Astrocyte (in vitro differentiated cells and primary cell): ENCODE results near the gene DDAH1. TPM values are rescaled to one million over a fixed set of nuclear protein-coding genes. Genes with fewer than 3 reads are reported as not detected.

Experiments used
- DNase-seq: peaks from one replicate; pipeline ENCODE4 v3.0.0-alpha.2; 2010; ENCODE audit warnings: low read depth
- FAIRE-seq: peaks from 2 replicates; lab custom pipeline; 2011; peaks lifted over from hg19 to GRCh38; lab: Jason Lieb, UNC
- H2AFZ ChIP-seq: 2 replicates; pipeline ENCODE4 v1.6.0; 2012; ENCODE audit warnings: low read depth, low read length, inconsistent platforms
- H3K27ac ChIP-seq: 2 replicates; pipeline ENCODE4 v1.5.1; 2011; ENCODE audit warnings: low read depth, low read length, inconsistent platforms
- H3K27me3 ChIP-seq: 2 replicates; pipeline ENCODE4 v1.6.0; 2011; ENCODE audit warnings: low read length, inconsistent platforms; ENCODE audit not compliant: insufficient read depth
- H3K36me3 ChIP-seq: 2 replicates; pipeline ENCODE4 v1.5.1; 2011; ENCODE audit warnings: low read length, inconsistent platforms; ENCODE audit not compliant: insufficient read depth
- H3K4me1 ChIP-seq: 2 replicates; pipeline ENCODE4 v1.5.1; 2011; ENCODE audit warnings: low read length, inconsistent platforms; ENCODE audit not compliant: insufficient read depth
- H3K4me2 ChIP-seq: 2 replicates; pipeline ENCODE4 v1.6.0; 2012; ENCODE audit warnings: low read length, inconsistent platforms
- H3K4me3 ChIP-seq: 2 replicates; pipeline ENCODE4 v1.5.1; 2011; ENCODE audit warnings: low read depth, mild to moderate bottlenecking, low read length, inconsistent platforms; ENCODE audit not compliant: insufficient read depth
- H3K79me2 ChIP-seq: 2 replicates; pipeline ENCODE4 v1.6.0; 2012; ENCODE audit warnings: mild to moderate bottlenecking, low read length, inconsistent platforms; ENCODE audit not compliant: insufficient read depth
- H3K9ac ChIP-seq: 2 replicates; pipeline ENCODE4 v1.6.0; 2012; ENCODE audit warnings: mild to moderate bottlenecking, low read length, inconsistent platforms
- H3K9me3 ChIP-seq: 2 replicates; pipeline ENCODE4 v1.5.1; 2012; ENCODE audit warnings: low read depth, mild to moderate bottlenecking, low read length, inconsistent platforms; ENCODE audit not compliant: insufficient read depth
- H4K20me1 ChIP-seq: 2 replicates; pipeline ENCODE4 v1.6.0; 2012; ENCODE audit warnings: low read length, inconsistent platforms; ENCODE audit not compliant: insufficient read depth
- H3K27ac Mint-ChIP-seq: one replicate; pipeline ENCODE4 v1.8.0; 2021; ENCODE audit warnings: mild to moderate bottlenecking, mixed read lengths; ENCODE audit not compliant: unreplicated experiment
- H3K27me3 Mint-ChIP-seq: one replicate; pipeline ENCODE4 v1.8.0; 2021; ENCODE audit warnings: low read depth, mixed read lengths; ENCODE audit not compliant: unreplicated experiment
- H3K36me3 Mint-ChIP-seq: one replicate; pipeline ENCODE4 v1.8.0; 2021; ENCODE audit warnings: low read depth, mixed read lengths; ENCODE audit not compliant: unreplicated experiment
- H3K4me1 Mint-ChIP-seq: one replicate; pipeline ENCODE4 v1.8.0; 2021; ENCODE audit warnings: low read depth, mixed read lengths; ENCODE audit not compliant: unreplicated experiment
- H3K4me3 Mint-ChIP-seq: one replicate; pipeline ENCODE4 v1.8.0; 2021; ENCODE audit warnings: mild to moderate bottlenecking, moderate library complexity, mixed read lengths; ENCODE audit not compliant: unreplicated experiment
- H3K9me3 Mint-ChIP-seq: one replicate; pipeline ENCODE4 v1.8.0; 2021; ENCODE audit warnings: mild to moderate bottlenecking, mixed read lengths; ENCODE audit not compliant: unreplicated experiment
- CTCF ChIP-seq: IDR thresholded peaks from 2 replicates; pipeline ENCODE4 v1.5.1; 2011; ENCODE audit warnings: low read depth, mild to moderate bottlenecking, inconsistent platforms, low read length, moderate library complexity; ENCODE audit not compliant: insufficient read depth
- EZH2 ChIP-seq: IDR thresholded peaks from 2 replicates; pipeline ENCODE4 v1.6.1; 2012; ENCODE audit warnings: mild to moderate bottlenecking, low read length, inconsistent platforms; ENCODE audit not compliant: insufficient read depth
- total RNA-seq: library from RNA; stranded (reverse); gene quantifications from 2 replicates; pipeline ENCODE4 v1.2.1, GENCODE V29; 2021

DDAH1 gene
- total RNA-seq, 1 donor from 2014 or later: 112 TPM

GRCh38 chr1:85417876-85418275 is 47.1 kb downstream of the DDAH1 start:
- peaks cover 12% of the 10 kb centered on the region for H4K20me1 ChIP-seq
- Mint-ChIP-seq H3K4me1 (peaks cover 8% of the 10 kb centered on the region), H3K9me3 (peaks cover 4% of the 10 kb centered on the region), H3K4me3 (no peak overlapping the region), H3K27ac (no peak overlapping the region), H3K36me3 (peaks cover 14% of the 10 kb centered on the region), H3K27me3 (no peaks in the 10 kb centered on the region)
- no peak overlapping the region for H2AFZ ChIP-seq
- no peak for DNase-seq
- no peaks in the 10 kb centered on the region for H3K27me3 ChIP-seq
- no peak overlapping the region for H3K4me3 ChIP-seq
- H3K9me3 ChIP-seq: no peaks in the 10 kb centered on the region
- no peaks in the 10 kb centered on the region for H3K4me1 ChIP-seq
- no peak overlapping the region for H3K27ac ChIP-seq
- no peak for FAIRE-seq
- peaks cover 71% of the 10 kb centered on the region for H3K79me2 ChIP-seq
- H3K4me2 ChIP-seq: no peak overlapping the region
- no peaks in the 10 kb centered on the region for H3K36me3 ChIP-seq
- no peak for TF ChIP-seq EZH2
- no peak for TF ChIP-seq CTCF
- no peak overlapping the region for H3K9ac ChIP-seq

- Mint-ChIP-seq H3K4me1 (peaks cover 11% of the 10 kb centered on the region), H3K9me3 (no peaks in the 10 kb centered on the region), H3K36me3 (peaks cover 10% of the 10 kb centered on the region), H3K27me3 (no peaks in the 10 kb centered on the region), H3K4me3 (no peak overlapping the region), H3K27ac (no peak overlapping the region)
- Histone ChIP-seq H3K9me3 (no peaks in the 10 kb centered on the region), H3K79me2 (peaks cover 79% of the 10 kb centered on the region), H4K20me1 (peaks cover 12% of the 10 kb centered on the region), H3K27me3 (no peaks in the 10 kb centered on the region), H3K9ac (no peak overlapping the region), H3K36me3 (no peaks in the 10 kb centered on the region), H2AFZ (no peak overlapping the region), H3K4me1 (no peaks in the 10 kb centered on the region), H3K4me3 (no peak overlapping the region), H3K4me2 (no peak overlapping the region), H3K27ac (no peak overlapping the region)
- TF ChIP-seq EZH2 (no peak), CTCF (no peak)
- DNase-seq (no peak), FAIRE-seq (no peak)
Observed at GRCh38 chr1:85417017-85417416, 47.9 kb downstream of the DDAH1 start.

- no peaks in the 10 kb centered on the region for H3K27me3 Mint-ChIP-seq
- Histone ChIP-seq H2AFZ (no peak overlapping the region), H3K79me2 (peaks cover 90% of the 10 kb centered on the region), H4K20me1 (no peaks in the 10 kb centered on the region), H3K4me2 (no peak overlapping the region), H3K27me3 (no peaks in the 10 kb centered on the region), H3K4me1 (peaks cover 2% of the 10 kb centered on the region), H3K9ac (no peak overlapping the region), H3K4me3 (no peak overlapping the region), H3K36me3 (no peaks in the 10 kb centered on the region), H3K27ac (no peak overlapping the region), H3K9me3 (no peaks in the 10 kb centered on the region)
- DNase-seq: no peak
- no peak for TF ChIP-seq EZH2
- TF ChIP-seq CTCF: no peak
- H3K4me3 Mint-ChIP-seq: no peak overlapping the region
- no peak for FAIRE-seq
- H3K9me3 Mint-ChIP-seq: no peaks in the 10 kb centered on the region
- no peak overlapping the region for H3K27ac Mint-ChIP-seq
- H3K36me3 Mint-ChIP-seq: peaks cover 20% of the 10 kb centered on the region
- H3K4me1 Mint-ChIP-seq: peaks cover 27% of the 10 kb centered on the region
Observed at GRCh38 chr1:85413169-85413568, 51.8 kb downstream of the DDAH1 start.
